ENCODE results near the gene MAPKAP1. TPM values are rescaled to one million over a fixed set of nuclear protein-coding genes. Genes with fewer than 3 reads are reported as not detected.

The MAPKAP1 gene
- total RNA-seq, 2 donors from 2014 or later, result 62.1 to 78.9 TPM

DNA sequence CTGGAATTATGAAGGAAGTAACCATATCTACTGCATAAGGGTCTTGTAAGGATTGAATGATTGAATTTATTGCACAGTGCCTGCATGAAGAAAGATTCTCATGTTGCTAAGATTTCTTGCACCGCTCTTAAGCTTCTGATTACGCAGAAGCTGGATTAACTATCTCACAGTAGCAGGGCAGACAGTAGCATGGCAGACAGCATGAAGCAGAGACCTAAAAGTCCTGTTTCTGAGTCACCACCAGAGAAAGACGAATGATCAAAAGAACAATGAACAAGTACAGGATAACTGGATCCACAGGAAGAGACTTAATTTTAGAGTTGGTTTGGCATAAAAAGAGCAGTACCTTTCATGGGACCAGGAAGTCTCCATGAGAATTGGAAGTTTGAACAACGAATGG is 142.4 kb downstream of the MAPKAP1 start:
- Histone ChIP-seq H3K36me3 (no peaks in the 10 kb centered on the region), H3K27ac (no peak overlapping the region), H3K4me1 (peaks cover 0 to 12% of the 10 kb centered on the region in 2 donors), H3K9me3 (no peaks in the 10 kb centered on the region), H3K27me3 (no peaks in the 10 kb centered on the region), H3K4me3 (no peak overlapping the region)
- TF ChIP-seq, protein P1, sequence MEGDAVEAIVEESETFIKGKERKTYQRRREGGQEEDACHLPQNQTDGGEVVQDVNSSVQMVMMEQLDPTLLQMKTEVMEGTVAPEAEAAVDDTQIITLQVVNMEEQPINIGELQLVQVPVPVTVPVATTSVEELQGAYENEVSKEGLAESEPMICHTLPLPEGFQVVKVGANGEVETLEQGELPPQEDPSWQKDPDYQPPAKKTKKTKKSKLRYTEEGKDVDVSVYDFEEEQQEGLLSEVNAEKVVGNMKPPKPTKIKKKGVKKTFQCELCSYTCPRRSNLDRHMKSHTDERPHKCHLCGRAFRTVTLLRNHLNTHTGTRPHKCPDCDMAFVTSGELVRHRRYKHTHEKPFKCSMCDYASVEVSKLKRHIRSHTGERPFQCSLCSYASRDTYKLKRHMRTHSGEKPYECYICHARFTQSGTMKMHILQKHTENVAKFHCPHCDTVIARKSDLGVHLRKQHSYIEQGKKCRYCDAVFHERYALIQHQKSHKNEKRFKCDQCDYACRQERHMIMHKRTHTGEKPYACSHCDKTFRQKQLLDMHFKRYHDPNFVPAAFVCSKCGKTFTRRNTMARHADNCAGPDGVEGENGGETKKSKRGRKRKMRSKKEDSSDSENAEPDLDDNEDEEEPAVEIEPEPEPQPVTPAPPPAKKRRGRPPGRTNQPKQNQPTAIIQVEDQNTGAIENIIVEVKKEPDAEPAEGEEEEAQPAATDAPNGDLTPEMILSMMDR (IDR thresholded peaks at IDR 0.05), result no peak
- no peak for DNase-seq (ENCODE audit: low spot score)

DNA sequence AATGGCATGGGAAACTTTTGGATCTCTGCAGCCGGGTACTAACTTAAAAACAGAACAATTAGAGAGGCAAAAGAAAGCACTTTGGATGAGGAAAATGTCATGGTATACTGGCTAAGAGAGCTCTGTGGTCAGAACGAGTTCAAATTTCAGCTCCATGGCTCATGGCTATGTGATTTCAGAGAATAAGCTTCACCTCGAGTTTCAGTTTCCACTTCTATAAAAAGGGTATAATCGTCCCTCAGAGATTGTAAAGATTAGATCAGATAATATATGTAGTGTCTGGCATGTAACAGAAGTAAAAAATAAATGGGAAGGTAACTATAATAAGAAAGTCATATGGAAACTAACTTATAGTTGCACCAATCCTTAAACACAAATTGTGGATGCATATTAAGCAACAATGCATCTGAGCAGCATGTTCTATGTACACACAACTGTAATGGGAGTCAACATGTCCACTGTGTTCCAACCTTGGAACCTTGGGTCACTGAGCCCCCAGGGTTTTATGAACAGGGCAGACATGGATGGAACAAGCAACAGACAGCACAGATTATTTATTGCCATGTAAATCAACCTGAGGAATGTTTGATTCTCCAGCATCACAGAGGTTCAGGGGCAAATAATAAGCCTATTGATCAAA is 145.4 kb downstream of the MAPKAP1 start:
- Histone ChIP-seq H3K36me3 (peaks cover 3% of the 10 kb centered on the region), H3K4me3 (no peak overlapping the region), H3K27ac (no peak overlapping the region), H3K27me3 (no peaks in the 10 kb centered on the region), H3K9me3 (no peaks in the 10 kb centered on the region), H3K4me1 (no peaks in the 10 kb centered on the region)
- DNase-seq (ENCODE audit: low spot score), result no peak
- TF ChIP-seq, protein P1 (IDR thresholded peaks at IDR 0.05), result no peak

DNA sequence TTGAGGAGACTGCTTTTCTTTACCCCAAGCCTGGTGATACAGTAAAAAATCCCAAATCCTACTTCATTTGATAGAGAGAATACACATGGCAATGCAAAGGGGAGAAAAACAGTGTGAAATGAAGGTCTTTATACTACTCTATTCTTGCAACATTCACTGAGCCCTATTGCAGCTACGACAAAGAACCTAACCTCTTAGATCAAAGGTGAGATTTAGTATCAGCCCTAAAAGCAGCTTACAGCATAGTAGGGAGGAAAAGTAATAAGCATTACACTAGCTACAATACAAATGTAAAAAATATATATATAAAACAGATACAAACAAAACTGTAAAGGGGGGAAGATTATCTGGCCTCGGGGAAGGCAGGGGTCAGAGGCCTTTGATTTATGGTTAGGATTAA is 147.1 kb downstream of the MAPKAP1 start:
- H3K4me1 ChIP-seq, result peaks cover 0 to 11% of the 10 kb centered on the region in 2 donors
- TF ChIP-seq, protein P1 (IDR thresholded peaks at IDR 0.05), result no peak
- H3K9me3 ChIP-seq, result no peaks in the 10 kb centered on the region
- H3K27me3 ChIP-seq, result no peaks in the 10 kb centered on the region
- peaks cover 3% of the 10 kb centered on the region for H3K36me3 ChIP-seq
- H3K4me3 ChIP-seq, result no peak overlapping the region
- H3K27ac ChIP-seq, result no peak overlapping the region
- DNase-seq (ENCODE audit: low spot score), result no peak

DNA sequence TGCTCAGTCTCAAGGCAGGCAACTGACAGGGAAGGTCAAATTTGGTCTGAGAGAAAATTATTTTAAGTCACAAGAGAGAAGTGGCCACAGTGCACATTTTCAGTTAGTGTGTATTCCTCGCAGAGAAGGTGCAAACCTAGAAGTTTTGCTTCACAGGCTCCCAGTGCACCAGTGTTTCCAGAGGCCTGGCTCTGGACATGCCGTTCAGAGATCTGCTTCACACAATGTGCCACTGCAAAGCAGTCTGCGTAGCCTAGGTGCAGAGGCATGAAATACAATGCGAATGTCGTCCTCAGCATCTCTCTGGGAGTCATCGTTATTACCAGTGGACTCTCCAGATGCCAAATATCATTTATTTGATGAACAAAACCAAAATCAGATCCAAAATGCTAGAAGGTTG is 147.8 kb downstream of the MAPKAP1 start:
- no peak overlapping the region for H3K27ac ChIP-seq
- H3K27me3 ChIP-seq, result no peaks in the 10 kb centered on the region
- no peak for DNase-seq (ENCODE audit: low spot score)
- no peaks in the 10 kb centered on the region for H3K9me3 ChIP-seq
- no peak overlapping the region for H3K4me3 ChIP-seq
- peaks cover 3% of the 10 kb centered on the region for H3K36me3 ChIP-seq
- TF ChIP-seq, protein P1 (IDR thresholded peaks at IDR 0.05), result no peak
- H3K4me1 ChIP-seq, result peaks cover 0 to 11% of the 10 kb centered on the region in 2 donors

DNA sequence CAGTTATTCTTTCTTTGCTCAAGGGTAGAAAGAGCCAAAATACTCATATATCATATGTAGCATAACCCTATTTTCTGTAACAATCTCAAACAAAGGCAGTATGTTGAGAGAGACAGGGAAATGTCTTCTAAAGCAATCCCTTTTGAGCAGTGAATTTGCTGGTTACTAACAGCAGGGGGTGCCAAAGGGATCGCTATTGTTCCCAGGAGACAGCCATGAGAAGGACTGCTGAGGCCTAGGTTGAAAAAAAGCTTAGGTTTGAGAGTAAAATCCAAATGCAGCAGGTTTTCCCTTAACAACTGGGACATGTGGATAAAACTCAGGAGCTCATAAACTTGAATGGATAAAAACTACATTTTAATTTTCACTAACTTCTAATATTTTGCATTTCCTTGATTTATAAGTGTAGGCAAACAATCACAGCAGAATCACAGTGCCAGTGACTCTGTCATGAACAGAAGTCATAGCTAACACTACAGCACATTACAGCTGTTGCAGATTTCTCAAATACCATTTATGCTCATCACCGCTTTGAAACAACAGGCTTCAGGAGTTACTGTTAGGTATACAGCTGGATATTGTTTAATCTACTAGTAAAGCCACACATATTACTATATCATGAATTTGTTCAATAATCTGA is 148.4 kb downstream of the MAPKAP1 start:
- no peak for DNase-seq (ENCODE audit: low spot score)
- Histone ChIP-seq H3K27me3 (no peaks in the 10 kb centered on the region), H3K36me3 (peaks cover 3% of the 10 kb centered on the region), H3K27ac (no peak overlapping the region), H3K4me1 (peaks cover 0 to 11% of the 10 kb centered on the region in 2 donors), H3K9me3 (no peaks in the 10 kb centered on the region), H3K4me3 (no peak overlapping the region)
- TF ChIP-seq, protein P1 (IDR thresholded peaks at IDR 0.05), result peak; percentile 61 to 82

Measured in right atrium auricular region (tissue), 2 donors.